Ammon's horn (tissue), 1 donor: ENCODE data around the gene SH2B3.
A peak's percentile ranks its signal among the peaks of the same experiment; 100 is the strongest.

ENCODE experiments used
- DNase-seq: peaks from one replicate; pipeline ENCODE4 v3.0.0-alpha.2; 2016; ENCODE audit warnings: low spot score

Gene SH2B3

GRCh38 chr12:111428728-111429175, 23.0 kb downstream of the SH2B3 start:
- peak; percentile 50 for DNase-seq

DNA sequence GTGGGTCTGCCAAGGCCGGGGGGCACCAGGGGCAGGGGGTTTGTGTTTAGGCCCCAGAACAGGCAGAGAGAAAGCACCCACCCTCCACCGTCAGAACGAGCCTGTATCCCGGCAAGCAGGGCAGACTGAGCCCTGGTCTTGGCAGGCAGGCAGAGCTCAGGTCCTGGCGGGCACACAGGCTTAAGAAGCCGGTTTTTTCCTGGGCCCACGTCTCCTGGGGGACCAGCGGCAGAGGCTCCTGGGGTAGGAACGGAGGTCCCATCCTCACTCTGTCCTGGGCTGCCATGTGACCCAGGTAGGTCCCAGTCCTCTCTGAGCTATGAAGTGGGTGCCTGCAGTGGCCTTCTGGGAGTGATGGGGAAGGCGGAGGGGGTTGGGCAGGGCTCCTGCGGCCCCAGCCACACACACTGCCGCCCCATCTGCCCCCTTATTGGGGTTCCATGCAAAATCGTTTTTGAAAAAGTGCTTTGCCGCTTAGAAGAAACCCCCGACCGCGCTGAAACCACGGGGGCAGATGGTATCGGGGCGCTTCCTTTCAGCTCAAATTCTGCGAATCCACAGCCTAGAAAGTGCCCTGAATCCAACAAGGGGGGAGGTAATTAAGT, 24.2 kb downstream of the SH2B3 start:
- no peak for DNase-seq

DNA sequence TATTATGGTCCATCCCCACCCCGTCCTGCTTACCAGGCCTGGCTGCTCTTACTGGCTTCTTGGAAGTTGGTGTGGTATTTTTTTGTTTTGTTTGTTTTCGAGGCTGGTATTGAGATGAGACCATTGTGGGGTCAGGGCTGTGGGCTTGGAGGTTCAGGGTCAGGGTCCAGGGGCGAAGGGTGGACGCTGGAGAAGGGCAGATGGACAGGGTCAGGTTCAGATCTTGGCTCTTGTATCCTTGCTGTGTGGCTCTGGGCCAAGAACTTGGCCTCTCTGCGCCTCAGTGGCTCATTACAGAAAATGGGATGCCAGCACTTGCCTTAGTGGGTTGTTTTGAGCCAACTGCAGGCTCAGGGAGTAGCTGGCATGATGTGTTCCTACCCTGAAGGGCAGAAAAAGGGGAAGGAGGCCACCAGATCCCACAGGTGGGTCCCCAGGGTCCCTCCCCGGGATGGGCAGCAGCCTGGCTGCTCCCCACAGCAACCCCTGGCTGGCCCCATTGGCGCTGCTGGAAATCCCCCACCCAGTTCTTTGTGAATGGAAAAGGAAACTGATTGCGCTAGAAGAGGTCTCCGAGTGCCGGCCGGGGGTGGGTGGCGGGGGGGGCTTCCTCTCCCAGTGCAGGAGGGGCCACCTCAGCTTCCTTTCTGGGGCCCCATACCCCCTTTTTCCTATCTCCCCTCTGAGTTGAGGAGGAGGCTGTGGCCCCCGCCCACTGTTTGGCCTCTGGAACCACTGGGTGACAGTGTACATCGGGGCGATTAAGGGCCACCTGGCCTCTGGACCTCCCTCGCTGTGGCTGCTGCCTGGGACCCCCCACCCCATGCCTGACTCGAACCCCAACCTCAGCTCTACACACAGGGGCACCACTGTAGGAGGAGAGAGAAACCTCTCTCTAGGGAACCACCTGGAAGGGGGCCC, 25.0 kb downstream of the SH2B3 start:
- no peak for DNase-seq

- DNase-seq, result no peak
Measured at GRCh38 chr12:111431772-111432171, 26.0 kb downstream of the SH2B3 start.

DNA sequence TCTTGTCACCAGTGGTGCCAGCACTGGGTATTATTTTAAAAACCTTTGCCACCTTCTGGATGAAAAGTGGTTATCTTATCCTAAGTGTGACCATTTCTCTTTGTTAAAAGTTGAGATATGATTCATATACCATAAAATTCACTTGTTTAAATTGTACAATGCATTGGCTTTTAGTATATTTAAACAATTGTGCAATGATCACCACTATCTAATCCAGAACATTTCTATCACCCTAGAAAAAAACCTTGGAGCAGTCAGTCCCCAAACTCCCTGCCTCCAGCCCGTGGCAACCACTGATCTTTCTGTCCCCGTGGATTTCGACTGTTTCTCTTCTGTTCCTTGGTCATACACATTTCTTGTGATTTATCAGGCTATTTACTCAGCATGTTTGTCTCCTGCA, 28.3 kb downstream of the SH2B3 start:
- no peak for DNase-seq

DNA sequence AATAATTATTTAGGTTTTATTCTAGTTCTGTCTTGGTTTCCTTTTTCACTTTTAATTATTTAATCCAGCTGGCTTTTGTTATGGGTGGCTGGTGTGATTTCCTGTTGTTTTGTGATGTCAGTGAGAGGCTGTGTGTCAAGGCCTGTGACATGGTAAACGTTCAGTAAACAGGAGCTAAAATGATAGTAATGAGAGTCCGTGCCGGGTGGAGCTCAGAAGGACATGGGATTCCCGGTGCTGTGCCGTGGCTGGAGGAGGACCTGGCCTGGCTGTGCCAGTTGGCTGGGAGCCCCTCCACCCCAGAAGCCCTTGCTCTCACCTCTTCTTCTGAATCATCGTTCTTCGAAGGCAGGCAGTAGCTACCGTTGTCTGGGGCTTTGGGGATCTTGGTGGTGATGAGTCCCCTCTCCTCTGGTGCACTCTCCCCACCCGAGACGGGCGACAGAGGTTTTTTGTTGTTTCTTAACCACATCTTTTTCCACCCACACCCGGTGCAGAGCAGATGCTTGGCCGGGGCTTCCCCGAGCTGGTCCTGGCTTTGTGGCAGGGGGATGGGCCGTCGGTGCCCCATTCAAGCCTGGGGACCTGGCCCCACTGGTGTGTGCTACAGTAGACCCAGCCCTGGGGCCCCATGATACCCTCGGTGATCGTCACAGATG, 29.1 kb downstream of the SH2B3 start:
- peak; percentile 38 for DNase-seq

- no peak for DNase-seq
Measured at GRCh38 chr12:111435661-111436201, 30.0 kb downstream of the SH2B3 start.

- no peak for DNase-seq
Measured at GRCh38 chr12:111436266-111436665, 30.5 kb downstream of the SH2B3 start.

DNA sequence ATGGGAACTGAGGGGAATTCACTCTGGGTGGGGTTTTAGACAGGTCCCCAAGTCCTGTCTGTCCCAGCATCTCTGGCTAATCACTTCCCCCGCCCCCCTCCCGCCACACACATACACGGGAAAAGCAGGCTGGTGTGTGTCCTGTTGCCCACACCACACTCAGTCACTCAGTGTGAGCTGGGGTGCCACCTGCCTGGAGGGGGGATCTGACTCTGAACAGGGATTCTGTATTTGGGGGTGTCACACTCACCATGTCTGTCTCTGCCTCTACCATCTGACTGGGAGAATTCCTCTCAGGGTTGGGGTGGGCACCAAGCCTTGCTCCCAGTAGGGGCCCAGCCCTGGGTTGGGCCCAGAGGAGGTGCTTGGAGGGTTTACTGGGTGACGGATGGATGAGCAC, 31.1 kb downstream of the SH2B3 start:
- DNase-seq, result no peak

- DNase-seq, result no peak
Measured at GRCh38 chr12:111437816-111438454, 32.2 kb downstream of the SH2B3 start.

GRCh38 chr12:111438481-111438880, 32.8 kb downstream of the SH2B3 start:
- DNase-seq, result no peak

- DNase-seq, result no peak
Measured at GRCh38 chr12:111439657-111440151, 34.0 kb downstream of the SH2B3 start.

- no peak for DNase-seq
Measured at GRCh38 chr12:111440152-111440551, 34.4 kb downstream of the SH2B3 start.

DNA sequence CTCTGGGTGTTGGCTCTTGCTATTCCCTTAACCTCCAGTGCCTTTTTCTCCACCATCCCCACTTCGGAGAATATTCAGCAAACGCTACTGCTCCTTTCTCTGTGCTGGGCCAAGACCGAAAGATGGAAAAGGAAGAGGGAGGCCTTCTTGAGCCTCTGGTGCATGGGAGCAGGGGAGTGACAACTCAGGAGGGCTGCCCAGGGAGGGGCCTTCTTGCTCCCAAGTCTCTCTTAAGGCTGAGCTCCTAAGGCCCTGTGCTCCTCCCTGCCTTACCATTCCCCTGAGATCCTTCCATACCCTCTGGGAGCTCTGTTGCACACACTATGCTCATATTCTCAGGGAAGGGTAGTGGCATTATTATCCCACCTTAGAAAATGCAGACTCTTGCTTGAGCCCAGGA, 34.9 kb downstream of the SH2B3 start:
- no peak for DNase-seq

- no peak for DNase-seq
Measured at GRCh38 chr12:111441107-111441928, 35.6 kb downstream of the SH2B3 start.

DNA sequence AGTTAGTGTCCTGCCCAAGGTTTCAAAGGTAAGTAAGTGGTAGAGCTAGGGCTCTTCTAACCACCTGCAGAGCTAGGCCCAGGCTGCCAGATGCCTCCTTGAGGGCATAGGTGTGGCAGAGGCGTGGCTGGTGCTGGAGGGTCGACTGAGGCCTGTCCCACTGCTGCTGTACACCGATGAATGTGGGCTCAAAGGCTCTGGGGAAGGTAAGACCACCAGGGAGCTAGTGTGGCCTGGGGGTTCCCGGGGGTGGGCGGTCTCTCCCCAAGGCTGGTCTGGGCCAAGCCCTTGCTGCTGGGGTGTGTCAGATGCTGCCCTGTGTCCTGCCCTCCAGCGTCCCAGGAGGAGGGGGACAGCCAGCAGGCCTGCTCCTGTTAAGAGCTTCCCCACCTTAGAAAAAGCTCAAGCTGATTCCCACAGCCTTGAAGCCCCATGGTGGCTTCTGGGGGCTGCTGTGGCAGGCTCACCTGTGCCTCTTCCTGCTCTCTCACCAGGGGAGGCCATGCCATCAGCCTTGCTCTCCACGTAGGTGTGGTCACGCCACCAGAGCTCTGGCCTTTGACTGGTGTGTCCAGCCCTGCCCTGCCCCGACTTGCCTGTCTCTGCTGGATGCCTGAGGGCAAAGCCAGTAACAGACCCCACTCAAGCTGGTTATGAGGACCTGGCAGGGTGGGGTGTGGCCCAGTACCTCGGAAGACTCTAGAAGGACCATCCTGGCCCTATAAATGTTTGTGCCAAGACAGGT, 36.8 kb downstream of the SH2B3 start:
- no peak for DNase-seq

DNA sequence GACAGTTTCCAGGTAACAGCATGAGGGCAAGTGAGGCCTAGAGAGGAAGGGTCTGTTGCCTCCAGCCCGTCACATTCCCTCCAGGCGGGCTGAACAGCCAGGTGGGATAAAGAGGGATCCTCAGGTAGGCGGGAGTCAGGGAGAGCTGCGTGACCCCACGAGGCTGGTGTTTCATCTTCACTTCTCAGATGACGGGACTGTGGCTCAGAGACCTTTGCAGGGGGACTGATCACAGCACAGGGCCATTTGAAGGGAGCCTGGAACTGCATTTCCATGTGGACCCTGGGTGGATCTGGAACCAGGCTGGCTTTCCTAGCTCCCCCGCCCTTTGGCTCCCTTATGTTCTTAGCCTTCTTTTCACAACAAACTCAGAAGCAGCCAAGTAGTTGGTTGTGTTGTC, 37.4 kb downstream of the SH2B3 start:
- no peak for DNase-seq

GRCh38 chr12:111443586-111443985, 37.9 kb downstream of the SH2B3 start:
- DNase-seq, result no peak

GRCh38 chr12:111444314-111444924, 38.7 kb downstream of the SH2B3 start:
- no peak for DNase-seq
